ENCODE data around the gene EPSTI1.
"Not testable (repeated sequence)": the region's sequence is repeated elsewhere in the genome, so short reads cannot be mapped to it uniquely, and the experiment has no call there.

EPSTI1 gene

DNA sequence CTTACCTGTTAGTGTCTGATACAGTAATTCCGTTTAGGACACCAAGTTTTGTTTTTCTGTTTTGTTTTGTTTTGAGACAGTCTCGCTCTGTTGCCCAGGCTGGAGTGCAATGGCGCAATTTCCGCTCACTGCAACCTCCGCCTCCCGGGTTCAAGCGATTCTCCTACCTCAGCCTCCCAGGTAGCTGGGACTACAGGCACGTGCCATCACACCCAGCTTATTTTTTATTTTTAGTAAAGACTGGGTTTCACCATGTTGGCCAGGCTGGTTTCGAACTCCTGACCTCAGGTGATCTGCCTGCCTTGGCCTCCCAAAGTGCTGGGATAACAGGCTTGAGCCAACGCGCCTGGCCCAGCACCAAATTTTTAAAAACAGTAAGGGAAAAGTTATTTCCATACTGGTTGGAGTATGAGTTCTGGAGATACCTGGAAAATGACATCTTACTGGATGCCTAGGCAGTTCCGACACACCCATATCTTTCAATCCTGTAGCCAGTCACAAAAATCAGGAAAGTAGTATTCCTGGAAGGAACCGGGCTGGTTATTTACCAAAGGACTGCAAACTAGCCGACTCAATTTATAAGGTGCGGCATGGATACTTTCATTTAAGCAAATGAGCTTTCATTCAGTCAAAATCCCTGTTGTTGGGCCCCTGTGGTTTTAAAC is 676 bp downstream of the EPSTI1 start:
- not testable (repeated sequence) for H3K36me3 ChIP-seq (ENCODE audit: control insufficient read depth, insufficient read depth, low read length); H3K9me3 ChIP-seq (ENCODE audit: control insufficient read depth, low read length); H3K27me3 ChIP-seq (replicated peaks; ENCODE audit: control insufficient read depth, insufficient read depth, low read length, poor library complexity, severe bottlenecking); DNase-seq
- Histone ChIP-seq H3K4me3 (ENCODE audit: insufficient read depth, low read depth, low read length, poor library complexity, severe bottlenecking) (peak overlapping the region; percentile 62), H3K4me1 (ENCODE audit: control insufficient read depth, insufficient read depth, low read length, poor library complexity, severe bottlenecking) (peaks cover 15% of the 10 kb centered on the region), H3K27ac (ENCODE audit: insufficient read depth, low read length, poor library complexity, severe bottlenecking) (peak overlapping the region; percentile 84)

- no peaks in the 10 kb centered on the region for H3K9me3 ChIP-seq (ENCODE audit: control insufficient read depth, low read length)
- no peak for DNase-seq
- H3K4me3 ChIP-seq (ENCODE audit: insufficient read depth, low read depth, low read length, poor library complexity, severe bottlenecking), result peak overlapping the region; percentile 62
- H3K27me3 ChIP-seq (replicated peaks; ENCODE audit: control insufficient read depth, insufficient read depth, low read length, poor library complexity, severe bottlenecking), result no peaks in the 10 kb centered on the region
- H3K36me3 ChIP-seq (ENCODE audit: control insufficient read depth, insufficient read depth, low read length), result no peaks in the 10 kb centered on the region
- peak overlapping the region; percentile 84 for H3K27ac ChIP-seq (ENCODE audit: insufficient read depth, low read length, poor library complexity, severe bottlenecking)
- H3K4me1 ChIP-seq (ENCODE audit: control insufficient read depth, insufficient read depth, low read length, poor library complexity, severe bottlenecking), result peaks cover 15% of the 10 kb centered on the region
Observed at GRCh38 chr13:42990291-42991232, 1.5 kb downstream of the EPSTI1 start.

DNA sequence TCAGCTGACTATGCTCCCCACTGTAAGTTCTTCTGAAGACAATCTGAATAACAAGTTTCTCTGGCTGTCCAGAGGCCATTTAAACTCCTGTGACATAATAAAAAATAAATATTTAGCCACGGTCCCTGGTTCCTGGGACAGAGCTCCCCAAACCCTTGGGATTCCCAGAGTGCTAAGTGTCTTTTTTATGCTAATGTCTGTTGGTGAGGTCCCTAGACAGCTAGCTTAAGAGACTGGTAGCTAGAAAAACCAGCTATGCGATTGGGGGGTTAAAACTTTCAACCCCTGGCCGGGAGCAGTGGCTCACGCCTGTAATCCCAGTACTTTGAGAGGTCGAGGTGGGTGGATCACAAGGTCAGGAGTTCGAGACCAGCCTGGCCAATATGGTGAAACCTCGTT is 5.9 kb downstream of the EPSTI1 start:
- no peak overlapping the region for H3K27ac ChIP-seq (ENCODE audit: insufficient read depth, low read length, poor library complexity, severe bottlenecking)
- no peaks in the 10 kb centered on the region for H3K9me3 ChIP-seq (ENCODE audit: control insufficient read depth, low read length)
- H3K36me3 ChIP-seq (ENCODE audit: control insufficient read depth, insufficient read depth, low read length), result no peaks in the 10 kb centered on the region
- DNase-seq, result no peak
- no peak overlapping the region for H3K4me3 ChIP-seq (ENCODE audit: insufficient read depth, low read depth, low read length, poor library complexity, severe bottlenecking)
- H3K4me1 ChIP-seq (ENCODE audit: control insufficient read depth, insufficient read depth, low read length, poor library complexity, severe bottlenecking), result peaks cover 10% of the 10 kb centered on the region
- H3K27me3 ChIP-seq (replicated peaks; ENCODE audit: control insufficient read depth, insufficient read depth, low read length, poor library complexity, severe bottlenecking), result no peaks in the 10 kb centered on the region

GRCh38 chr13:42985312-42986175 is 6.5 kb downstream of the EPSTI1 start:
- Histone ChIP-seq H3K27ac (ENCODE audit: insufficient read depth, low read length, poor library complexity, severe bottlenecking) (no peak overlapping the region), H3K9me3 (ENCODE audit: control insufficient read depth, low read length) (no peaks in the 10 kb centered on the region), H3K36me3 (ENCODE audit: control insufficient read depth, insufficient read depth, low read length) (no peaks in the 10 kb centered on the region), H3K27me3 (replicated peaks; ENCODE audit: control insufficient read depth, insufficient read depth, low read length, poor library complexity, severe bottlenecking) (no peaks in the 10 kb centered on the region), H3K4me1 (ENCODE audit: control insufficient read depth, insufficient read depth, low read length, poor library complexity, severe bottlenecking) (peaks cover 4% of the 10 kb centered on the region), H3K4me3 (ENCODE audit: insufficient read depth, low read depth, low read length, poor library complexity, severe bottlenecking) (no peak overlapping the region)
- no peak for DNase-seq

DNA sequence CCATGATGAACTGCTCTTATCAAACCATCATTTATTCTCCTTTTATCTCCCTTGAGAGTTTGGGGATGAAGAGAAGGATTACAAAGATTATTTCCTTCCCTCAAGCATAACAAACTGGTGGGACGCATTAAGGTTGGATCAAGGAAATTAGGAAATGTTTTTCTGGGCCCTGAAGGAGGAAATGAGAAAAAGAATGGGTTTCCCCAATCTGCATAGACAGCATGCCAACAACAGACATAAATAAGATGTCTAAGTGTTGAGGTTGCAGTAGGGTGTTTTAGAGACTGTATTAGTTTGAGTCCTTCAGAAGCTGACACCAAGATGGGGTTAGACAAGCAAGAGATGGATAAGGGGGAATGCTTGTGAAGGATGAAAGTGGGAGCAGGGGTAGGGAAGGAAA is 7.3 kb downstream of the EPSTI1 start:
- H3K27me3 ChIP-seq (replicated peaks; ENCODE audit: control insufficient read depth, insufficient read depth, low read length, poor library complexity, severe bottlenecking), result no peaks in the 10 kb centered on the region
- H3K36me3 ChIP-seq (ENCODE audit: control insufficient read depth, insufficient read depth, low read length), result no peaks in the 10 kb centered on the region
- H3K4me3 ChIP-seq (ENCODE audit: insufficient read depth, low read depth, low read length, poor library complexity, severe bottlenecking), result no peak overlapping the region
- DNase-seq, result no peak
- no peaks in the 10 kb centered on the region for H3K4me1 ChIP-seq (ENCODE audit: control insufficient read depth, insufficient read depth, low read length, poor library complexity, severe bottlenecking)
- H3K27ac ChIP-seq (ENCODE audit: insufficient read depth, low read length, poor library complexity, severe bottlenecking), result no peak overlapping the region
- H3K9me3 ChIP-seq (ENCODE audit: control insufficient read depth, low read length), result no peaks in the 10 kb centered on the region

- no peak overlapping the region for H3K4me3 ChIP-seq (ENCODE audit: insufficient read depth, low read depth, low read length, poor library complexity, severe bottlenecking)
- H3K4me1 ChIP-seq (ENCODE audit: control insufficient read depth, insufficient read depth, low read length, poor library complexity, severe bottlenecking), result no peaks in the 10 kb centered on the region
- no peak overlapping the region for H3K27ac ChIP-seq (ENCODE audit: insufficient read depth, low read length, poor library complexity, severe bottlenecking)
- H3K36me3 ChIP-seq (ENCODE audit: control insufficient read depth, insufficient read depth, low read length), result no peaks in the 10 kb centered on the region
- no peaks in the 10 kb centered on the region for H3K9me3 ChIP-seq (ENCODE audit: control insufficient read depth, low read length)
- no peaks in the 10 kb centered on the region for H3K27me3 ChIP-seq (replicated peaks; ENCODE audit: control insufficient read depth, insufficient read depth, low read length, poor library complexity, severe bottlenecking)
- no peak for DNase-seq
Observed at GRCh38 chr13:42984026-42984425, 8.0 kb downstream of the EPSTI1 start.

DNA sequence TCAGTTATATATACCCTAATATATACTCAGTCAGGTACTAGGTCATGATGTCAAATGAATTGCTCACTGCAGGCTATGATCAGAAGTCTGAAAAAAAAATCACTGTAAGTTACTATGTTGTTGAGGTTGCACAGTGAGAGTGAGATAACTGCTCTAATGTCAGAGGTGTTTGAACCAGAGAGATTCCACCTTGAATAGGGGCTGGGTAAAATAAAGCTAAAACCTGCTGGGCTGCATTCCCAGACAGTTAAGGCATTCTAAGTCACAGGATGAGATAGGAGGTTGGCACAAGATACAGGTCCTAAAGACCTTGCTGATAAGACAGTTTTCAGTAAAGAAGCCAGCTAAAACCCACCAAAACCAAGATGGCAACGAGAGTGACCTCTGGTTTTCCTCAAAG is 10.2 kb downstream of the EPSTI1 start:
- no peaks in the 10 kb centered on the region for H3K9me3 ChIP-seq (ENCODE audit: control insufficient read depth, low read length)
- no peaks in the 10 kb centered on the region for H3K36me3 ChIP-seq (ENCODE audit: control insufficient read depth, insufficient read depth, low read length)
- no peak for DNase-seq
- no peak overlapping the region for H3K27ac ChIP-seq (ENCODE audit: insufficient read depth, low read length, poor library complexity, severe bottlenecking)
- H3K4me3 ChIP-seq (ENCODE audit: insufficient read depth, low read depth, low read length, poor library complexity, severe bottlenecking), result no peak overlapping the region
- no peaks in the 10 kb centered on the region for H3K27me3 ChIP-seq (replicated peaks; ENCODE audit: control insufficient read depth, insufficient read depth, low read length, poor library complexity, severe bottlenecking)
- no peaks in the 10 kb centered on the region for H3K4me1 ChIP-seq (ENCODE audit: control insufficient read depth, insufficient read depth, low read length, poor library complexity, severe bottlenecking)

DNA sequence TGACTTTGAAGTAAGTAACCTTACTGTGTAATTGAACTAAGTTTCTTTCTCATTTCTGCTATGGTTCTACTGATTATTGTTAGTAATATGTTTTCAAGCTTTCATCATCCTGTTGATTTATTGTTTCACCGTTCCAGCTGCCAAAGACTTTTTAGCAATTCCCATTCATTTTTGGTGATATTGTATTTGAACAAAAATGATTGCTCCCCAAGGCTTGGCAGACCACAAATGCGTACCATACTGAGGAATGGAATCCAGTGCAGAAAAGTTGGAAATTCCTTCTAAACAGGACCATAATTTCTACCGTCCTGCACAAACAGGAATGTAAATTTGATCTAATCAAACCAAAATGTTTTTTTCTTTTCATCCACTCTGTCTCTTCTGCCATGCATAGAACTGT is 10.7 kb downstream of the EPSTI1 start:
- no peak overlapping the region for H3K27ac ChIP-seq (ENCODE audit: insufficient read depth, low read length, poor library complexity, severe bottlenecking)
- no peaks in the 10 kb centered on the region for H3K36me3 ChIP-seq (ENCODE audit: control insufficient read depth, insufficient read depth, low read length)
- no peaks in the 10 kb centered on the region for H3K9me3 ChIP-seq (ENCODE audit: control insufficient read depth, low read length)
- no peaks in the 10 kb centered on the region for H3K27me3 ChIP-seq (replicated peaks; ENCODE audit: control insufficient read depth, insufficient read depth, low read length, poor library complexity, severe bottlenecking)
- H3K4me1 ChIP-seq (ENCODE audit: control insufficient read depth, insufficient read depth, low read length, poor library complexity, severe bottlenecking), result no peaks in the 10 kb centered on the region
- DNase-seq, result no peak
- no peak overlapping the region for H3K4me3 ChIP-seq (ENCODE audit: insufficient read depth, low read depth, low read length, poor library complexity, severe bottlenecking)

DNA sequence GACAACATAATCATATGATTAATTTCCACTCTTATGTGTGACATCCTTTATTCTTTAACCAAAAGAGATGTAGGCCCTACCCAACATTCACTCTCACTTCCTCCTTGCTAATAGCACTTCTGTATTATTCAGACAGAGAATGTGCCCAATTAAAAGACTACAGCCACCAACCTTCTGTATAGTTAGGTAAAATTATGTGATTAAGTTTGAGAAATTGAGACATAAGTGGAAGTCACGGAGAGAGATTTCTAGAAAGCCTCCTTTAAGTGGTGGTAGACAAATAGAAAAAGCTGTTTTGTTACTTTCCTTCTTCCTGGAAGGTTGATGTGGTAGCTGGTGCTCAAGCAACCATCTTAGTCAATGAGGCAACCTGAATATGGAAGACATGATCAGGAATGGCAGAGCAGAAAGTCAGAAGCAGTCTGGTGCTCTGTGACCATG is 14.8 kb downstream of the EPSTI1 start:
- H3K36me3 ChIP-seq (ENCODE audit: control insufficient read depth, insufficient read depth, low read length), result peaks cover 3% of the 10 kb centered on the region
- H3K27me3 ChIP-seq (replicated peaks; ENCODE audit: control insufficient read depth, insufficient read depth, low read length, poor library complexity, severe bottlenecking), result no peaks in the 10 kb centered on the region
- H3K4me3 ChIP-seq (ENCODE audit: insufficient read depth, low read depth, low read length, poor library complexity, severe bottlenecking), result no peak overlapping the region

More for the DNA sequence above, 14.8 kb downstream of the EPSTI1 start:
- Histone ChIP-seq H3K27ac (ENCODE audit: insufficient read depth, low read length, poor library complexity, severe bottlenecking) (no peak overlapping the region), H3K9me3 (ENCODE audit: control insufficient read depth, low read length) (no peaks in the 10 kb centered on the region), H3K4me1 (ENCODE audit: control insufficient read depth, insufficient read depth, low read length, poor library complexity, severe bottlenecking) (no peaks in the 10 kb centered on the region)
- no peak for DNase-seq

Measured in effector memory CD4-positive, alpha-beta T cell (primary cell).